NCI-H187 (cell line): ENCODE data around the gene CACNA2D1.

ENCODE experiments used
- DNase-seq, 2 experiments: peaks; one replicate each; lab custom pipeline; 2025; lab: John Stamatoyannopoulos, UW

The CACNA2D1 gene

GRCh38 chr7:81960026-81960425 is 483.6 kb downstream of the CACNA2D1 start:
- no peak for DNase-seq

- DNase-seq = no peak
These were observed 486.1 kb downstream of the CACNA2D1 start for GRCh38 chr7:81957517-81957916.

- peak in 1 of 2 experiments; percentile 1 for DNase-seq
These were observed 487.1 kb downstream of the CACNA2D1 start for GRCh38 chr7:81956520-81956919.

- no peak for DNase-seq
These were observed 494.3 kb downstream of the CACNA2D1 start for GRCh38 chr7:81949306-81949705.

- DNase-seq = no peak
These were observed 499.5 kb downstream of the CACNA2D1 start for GRCh38 chr7:81944058-81944457.

GRCh38 chr7:81937091-81937490 is 506.5 kb downstream of the CACNA2D1 start:
- no peak for DNase-seq

- no peak for DNase-seq
These were observed 508.8 kb downstream of the CACNA2D1 start for GRCh38 chr7:81934596-81935301.

GRCh38 chr7:81932936-81933335 is 510.6 kb downstream of the CACNA2D1 start:
- DNase-seq = no peak

GRCh38 chr7:81929386-81929785 is 514.2 kb downstream of the CACNA2D1 start:
- DNase-seq = no peak

GRCh38 chr7:81926154-81926553 is 517.4 kb downstream of the CACNA2D1 start:
- no peak for DNase-seq

- no peak for DNase-seq
These were observed 518.0 kb downstream of the CACNA2D1 start for GRCh38 chr7:81925530-81925929.

- DNase-seq = no peak
These were observed 519.1 kb downstream of the CACNA2D1 start for GRCh38 chr7:81924494-81924893.

- no peak for DNase-seq
These were observed 524.1 kb downstream of the CACNA2D1 start for GRCh38 chr7:81919494-81919893.

- no peak for DNase-seq
These were observed 535.4 kb downstream of the CACNA2D1 start for GRCh38 chr7:81908220-81908619.

- DNase-seq = no peak
These were observed 540.5 kb downstream of the CACNA2D1 start for GRCh38 chr7:81903115-81903514.

- no peak for DNase-seq
These were observed 541.0 kb downstream of the CACNA2D1 start for GRCh38 chr7:81902536-81902935.
